ENCODE results near the gene CREB3L2. TPM values are rescaled to one million over a fixed set of nuclear protein-coding genes. Genes with fewer than 3 reads are reported as not detected.

The CREB3L2 gene
- total RNA-seq, 1 experiment from 2014 or later = 49.8 TPM

DNA sequence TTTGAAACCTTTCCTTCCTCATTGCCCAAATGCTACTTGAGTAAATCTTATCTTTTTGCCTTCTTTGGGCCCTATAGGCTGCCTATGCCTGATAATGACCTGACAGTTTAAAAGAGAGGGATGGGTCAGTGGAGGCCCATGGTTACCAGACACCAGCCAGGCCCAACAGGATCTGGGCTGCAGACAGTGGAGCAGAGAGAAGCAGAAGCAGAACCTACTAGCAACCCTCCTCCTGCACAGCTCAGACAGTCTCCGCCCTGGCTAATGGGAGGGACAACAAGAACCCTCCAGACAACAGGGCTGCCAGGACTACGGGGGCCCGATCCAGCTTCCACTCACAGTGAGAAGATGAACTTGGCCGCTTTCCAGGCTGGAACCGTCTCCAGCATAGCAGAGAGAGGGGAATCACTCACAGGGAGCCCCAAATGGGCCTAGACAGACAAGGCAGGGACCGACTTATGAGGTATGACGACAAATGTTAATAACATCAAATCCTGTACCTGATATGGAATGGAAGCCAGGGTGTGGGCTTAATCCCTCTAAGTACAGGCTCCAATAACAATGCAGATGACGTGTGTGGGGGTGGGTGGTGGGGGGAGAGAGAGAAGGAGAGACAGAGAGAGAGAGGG is 123.4 kb downstream of the CREB3L2 start (continued):
- no peak for TF ChIP-seq CBX3 (IDR thresholded peaks at IDR 0.05; ENCODE audit: low read depth)
- no peak for TF ChIP-seq SIN3A (IDR thresholded peaks at IDR 0.05; ENCODE audit: low read depth)
- no peak for TF ChIP-seq JUND (IDR thresholded peaks at IDR 0.05)

DNA sequence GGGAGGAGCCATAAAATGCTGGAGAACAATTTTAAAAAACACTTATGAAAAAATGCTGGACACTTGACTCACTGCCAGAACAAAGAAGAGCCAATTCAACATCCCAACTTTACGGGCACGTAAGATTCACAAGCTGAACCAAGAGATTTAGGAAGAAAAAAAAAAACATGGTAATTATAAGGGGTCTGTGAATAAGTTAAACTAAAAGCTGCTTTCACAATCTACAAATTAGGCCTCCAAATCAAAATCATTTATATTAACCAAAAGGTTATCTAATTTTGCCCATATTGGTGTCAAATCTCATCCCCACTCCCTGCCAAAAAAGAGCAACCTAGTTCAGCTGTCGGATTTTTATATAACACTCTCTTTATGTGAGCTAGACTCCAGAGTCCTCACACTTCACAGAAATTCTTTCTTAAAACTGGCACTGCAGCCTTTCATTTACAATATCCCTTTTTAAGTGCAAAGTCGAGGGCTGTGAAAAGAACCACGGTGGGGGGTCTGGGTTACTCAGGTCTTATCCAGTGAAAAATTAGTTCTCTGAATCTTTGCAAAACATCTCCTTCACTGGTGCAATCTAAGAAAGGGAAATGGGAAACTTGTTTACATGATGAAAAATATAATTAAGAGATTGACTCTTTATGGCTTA is 124.7 kb downstream of the CREB3L2 start:
- TF ChIP-seq, protein P1, sequence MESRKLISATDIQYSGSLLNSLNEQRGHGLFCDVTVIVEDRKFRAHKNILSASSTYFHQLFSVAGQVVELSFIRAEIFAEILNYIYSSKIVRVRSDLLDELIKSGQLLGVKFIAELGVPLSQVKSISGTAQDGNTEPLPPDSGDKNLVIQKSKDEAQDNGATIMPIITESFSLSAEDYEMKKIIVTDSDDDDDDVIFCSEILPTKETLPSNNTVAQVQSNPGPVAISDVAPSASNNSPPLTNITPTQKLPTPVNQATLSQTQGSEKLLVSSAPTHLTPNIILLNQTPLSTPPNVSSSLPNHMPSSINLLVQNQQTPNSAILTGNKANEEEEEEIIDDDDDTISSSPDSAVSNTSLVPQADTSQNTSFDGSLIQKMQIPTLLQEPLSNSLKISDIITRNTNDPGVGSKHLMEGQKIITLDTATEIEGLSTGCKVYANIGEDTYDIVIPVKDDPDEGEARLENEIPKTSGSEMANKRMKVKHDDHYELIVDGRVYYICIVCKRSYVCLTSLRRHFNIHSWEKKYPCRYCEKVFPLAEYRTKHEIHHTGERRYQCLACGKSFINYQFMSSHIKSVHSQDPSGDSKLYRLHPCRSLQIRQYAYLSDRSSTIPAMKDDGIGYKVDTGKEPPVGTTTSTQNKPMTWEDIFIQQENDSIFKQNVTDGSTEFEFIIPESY (IDR thresholded peaks at IDR 0.05; ENCODE audit: extremely low read depth, insufficient replicate concordance, low read length) = no peak
- TF ChIP-seq ZFX (IDR thresholded peaks at IDR 0.05) (no peak), TCF7L2 (IDR thresholded peaks at IDR 0.05; ENCODE audit: borderline replicate concordance, extremely low read depth, insufficient read depth, insufficient read length) (no peak), POLR2AphosphoS5 (IDR thresholded peaks at IDR 0.05; ENCODE audit: low read depth, low read length) (no peak), POLR2A (IDR thresholded peaks at IDR 0.05; ENCODE audit: borderline replicate concordance, extremely low read depth, insufficient read depth, insufficient read length) (no peak), JUND (IDR thresholded peaks at IDR 0.05) (no peak), FOSL1 (IDR thresholded peaks at IDR 0.05; ENCODE audit: low read depth) (no peak), CEBPB (IDR thresholded peaks at IDR 0.05; ENCODE audit: low read depth) (no peak), SRF (IDR thresholded peaks at IDR 0.05; ENCODE audit: low read depth) (no peak), SIN3A (IDR thresholded peaks at IDR 0.05; ENCODE audit: low read depth) (no peak)
- TF ChIP-seq, protein P2, sequence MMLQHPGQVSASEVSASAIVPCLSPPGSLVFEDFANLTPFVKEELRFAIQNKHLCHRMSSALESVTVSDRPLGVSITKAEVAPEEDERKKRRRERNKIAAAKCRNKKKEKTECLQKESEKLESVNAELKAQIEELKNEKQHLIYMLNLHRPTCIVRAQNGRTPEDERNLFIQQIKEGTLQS (IDR thresholded peaks at IDR 0.05) = no peak
- TF ChIP-seq, protein P3, sequence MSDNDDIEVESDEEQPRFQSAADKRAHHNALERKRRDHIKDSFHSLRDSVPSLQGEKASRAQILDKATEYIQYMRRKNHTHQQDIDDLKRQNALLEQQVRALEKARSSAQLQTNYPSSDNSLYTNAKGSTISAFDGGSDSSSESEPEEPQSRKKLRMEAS (IDR thresholded peaks at IDR 0.05) = no peak
- no peak overlapping the region for H3K4me3 ChIP-seq (replicated peaks in 1 of 2; ENCODE audit: low read depth in 1 of 2, low read length in 2 of 2)
- ATAC-seq (no peak), DNase-seq (ENCODE audit: low read depth, low spot score) (no peak)
- BruUV-seq (replicated peaks) = no TSS peak
- H3K9ac ChIP-seq (ENCODE audit: low read length) = no peak overlapping the region
- ChIA-PET POLR2A (no interaction called here), RAD21 (ENCODE audit: low non-redundant PET in 1 of 2, low total read pairs in 2 of 2, uncharacterized antibody in 2 of 2, unreplicated experiment in 2 of 2) (no interaction called here), CTCF (no interaction called here)
- H3K79me2 ChIP-seq (ENCODE audit: insufficient read depth, low read length) = no peaks in the 10 kb centered on the region
- no peak overlapping the region for H2AFZ ChIP-seq (ENCODE audit: low read depth, low read length, poor library complexity, severe bottlenecking)
- H3K9me3 ChIP-seq (ENCODE audit: control insufficient read depth in 1 of 2, insufficient read depth in 1 of 2, low read depth in 1 of 2, low read length in 2 of 2) = no peaks in the 10 kb centered on the region
- H3K27ac ChIP-seq (ENCODE audit: low read depth, low read length) = no peak overlapping the region
- H4K20me1 ChIP-seq (ENCODE audit: insufficient read depth) = no peaks in the 10 kb centered on the region
- H3K4me2 ChIP-seq (ENCODE audit: low read length) = no peak overlapping the region
- peaks cover 6 to 9% of the 10 kb centered on the region in 2 experiments; a peak in 3 of 4 replicates for H3K4me1 ChIP-seq (ENCODE audit: control insufficient read depth in 1 of 2, insufficient read depth in 2 of 2, low read length in 2 of 2)
- intact Hi-C loops (cut with micrococcal nuclease) = no loop called here
- no peaks in the 10 kb centered on the region for H3K27me3 ChIP-seq (ENCODE audit: insufficient read depth, low read length)
- peaks cover 0 to 5% of the 10 kb centered on the region in 2 experiments; a peak in 3 of 4 replicates for H3K36me3 ChIP-seq (ENCODE audit: control insufficient read depth in 1 of 2, insufficient read depth in 2 of 2, low read length in 2 of 2)
- H3K9me2 ChIP-seq (ENCODE audit: insufficient read depth) = no peaks in the 10 kb centered on the region

Data from HCT116 (cell line).